ENCODE measurements around the gene GGPS1.
"Not testable (repeated sequence)": the region's sequence is repeated elsewhere in the genome, so short reads cannot be mapped to it uniquely, and the experiment has no call there.

DNA sequence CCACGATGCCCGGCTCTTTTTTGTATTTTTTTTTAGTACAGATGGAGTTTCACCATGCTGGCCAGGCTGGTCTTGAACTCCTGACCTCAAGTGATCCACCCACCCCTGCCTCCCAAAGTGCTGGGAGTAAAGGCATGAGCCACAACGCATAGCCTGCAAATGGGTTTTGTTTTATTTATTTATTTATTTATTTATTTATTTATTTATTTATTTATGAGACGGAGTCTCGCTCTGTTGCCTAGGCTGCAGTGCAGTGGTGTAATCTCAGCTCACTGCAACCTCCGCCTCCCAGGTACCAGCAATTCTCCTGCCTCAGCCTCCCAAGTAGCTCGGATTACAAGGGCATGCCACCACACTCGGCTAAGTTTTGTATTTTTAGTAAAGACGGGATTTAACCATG is 35.8 kb downstream of the GGPS1 start:
- TF ChIP-seq CTCF, EZH2phosphoT487, EZH2 (IDR thresholded peaks at IDR 0.05): not testable (repeated sequence)
